ENCODE measurements around the gene FBN3.

The FBN3 gene

DNA sequence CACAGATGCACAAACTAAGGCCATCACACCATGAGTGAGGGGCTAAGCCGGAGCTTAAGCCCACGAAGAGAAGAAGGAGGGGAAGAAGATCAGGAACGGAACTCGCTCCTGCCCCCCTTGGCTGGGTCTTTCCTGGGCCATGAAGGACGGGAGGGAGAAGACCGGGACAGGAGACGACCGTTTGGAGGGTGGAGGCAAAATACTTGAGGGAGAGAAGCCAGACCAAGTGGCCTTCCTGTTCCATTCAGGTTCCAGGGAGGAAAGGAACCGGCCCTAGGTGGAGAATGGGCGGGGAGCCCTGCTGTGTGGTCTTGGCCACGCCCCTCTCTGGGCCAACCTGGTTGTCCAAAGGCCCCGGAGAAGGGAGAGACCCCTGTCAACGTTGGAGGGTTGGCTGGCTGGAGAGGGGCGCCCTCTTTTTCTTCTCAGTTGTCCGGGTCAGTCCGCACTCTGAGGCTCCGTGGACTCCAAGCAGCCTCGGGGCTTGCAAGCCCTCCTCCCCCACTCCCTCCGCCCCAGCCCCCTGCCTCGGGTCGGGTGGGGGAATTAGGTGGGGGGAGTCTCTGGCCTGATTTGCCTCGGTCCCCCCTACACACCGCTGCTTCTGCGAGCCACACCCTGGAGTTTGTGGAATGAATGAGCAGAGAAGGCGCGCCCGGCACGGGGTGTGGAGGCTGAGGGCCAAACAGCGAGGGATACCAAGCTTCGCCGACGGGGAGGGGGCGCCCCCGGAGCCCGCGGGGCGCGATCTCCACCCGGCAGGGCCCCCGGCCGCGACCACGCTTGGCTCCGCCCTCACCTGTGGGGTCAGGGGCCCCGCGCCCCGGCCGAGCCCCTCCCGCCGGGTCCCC is 757 bp downstream of the FBN3 start:
- peak; percentile 37 for DNase-seq

DNA sequence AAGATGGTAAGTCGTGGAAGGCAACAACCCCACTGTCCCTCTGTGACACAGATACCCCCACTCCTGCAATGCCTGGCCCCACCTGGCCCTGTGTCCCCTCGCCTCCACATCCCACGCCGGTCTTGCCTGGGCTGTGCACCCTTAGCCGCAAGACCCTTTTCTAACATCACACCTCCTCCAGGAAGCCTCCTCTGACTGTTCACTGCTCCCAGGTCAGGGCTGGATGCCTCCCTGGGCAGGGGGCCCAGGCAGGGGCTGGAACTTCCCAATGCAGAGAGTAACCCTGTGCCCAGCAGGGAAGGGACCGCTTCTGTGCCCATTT is 1.3 kb downstream of the FBN3 start:
- DNase-seq: no peak

DNA sequence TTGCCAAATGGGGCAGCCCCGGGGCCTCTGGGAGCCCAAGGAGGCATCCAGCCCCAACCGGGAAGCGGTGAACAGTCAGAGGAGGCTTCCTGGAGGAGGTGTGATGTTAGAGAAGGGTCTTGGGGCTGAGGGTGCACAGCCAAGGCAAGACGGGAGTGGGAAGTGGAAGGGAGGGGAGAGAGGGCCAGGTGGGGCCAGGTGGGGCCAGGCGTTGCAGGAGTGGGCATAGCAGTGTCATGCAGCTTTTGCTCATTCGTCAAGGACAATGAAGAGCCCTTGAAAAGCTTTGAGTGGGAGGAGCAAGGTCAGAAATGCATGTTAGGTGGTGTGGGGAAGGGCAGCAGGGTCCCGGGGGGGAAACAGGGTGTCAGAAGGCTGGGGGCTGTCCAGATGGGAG is 1.8 kb downstream of the FBN3 start:
- no peak for DNase-seq

DNA sequence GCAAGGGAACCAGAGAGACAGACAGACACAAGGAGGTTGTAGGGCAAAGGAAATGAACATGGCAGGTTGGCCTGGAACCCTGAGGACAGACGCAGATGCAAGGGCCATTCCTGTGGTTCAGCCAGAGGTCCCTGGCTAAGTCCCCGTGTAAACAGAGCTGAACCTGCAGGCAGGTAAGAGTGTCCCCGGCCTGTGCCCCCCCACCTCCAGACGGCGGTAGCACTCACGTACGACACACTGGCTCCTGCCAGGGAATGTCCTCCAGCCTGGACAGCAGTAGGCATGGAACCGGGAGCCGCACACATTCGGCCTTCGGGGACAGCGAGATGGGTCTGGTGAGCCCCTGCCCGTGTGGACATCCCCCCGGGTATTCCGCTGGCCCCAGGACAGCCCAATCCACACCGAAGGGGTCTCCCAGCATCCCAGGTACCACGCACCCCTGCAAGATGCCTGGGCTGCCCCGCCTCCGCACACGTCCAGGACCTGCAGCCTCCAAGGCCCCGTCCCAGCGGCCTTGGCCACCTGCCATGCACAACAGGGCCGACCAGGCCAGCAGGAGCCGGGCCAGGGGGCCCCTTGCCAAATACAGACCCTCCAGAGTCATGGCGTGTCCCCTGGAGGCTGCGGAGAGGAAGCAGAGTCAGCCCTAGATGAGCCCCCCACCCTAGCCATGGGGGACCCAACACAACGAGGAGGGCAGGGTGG is 2.4 kb downstream of the FBN3 start:
- no peak for DNase-seq

DNA sequence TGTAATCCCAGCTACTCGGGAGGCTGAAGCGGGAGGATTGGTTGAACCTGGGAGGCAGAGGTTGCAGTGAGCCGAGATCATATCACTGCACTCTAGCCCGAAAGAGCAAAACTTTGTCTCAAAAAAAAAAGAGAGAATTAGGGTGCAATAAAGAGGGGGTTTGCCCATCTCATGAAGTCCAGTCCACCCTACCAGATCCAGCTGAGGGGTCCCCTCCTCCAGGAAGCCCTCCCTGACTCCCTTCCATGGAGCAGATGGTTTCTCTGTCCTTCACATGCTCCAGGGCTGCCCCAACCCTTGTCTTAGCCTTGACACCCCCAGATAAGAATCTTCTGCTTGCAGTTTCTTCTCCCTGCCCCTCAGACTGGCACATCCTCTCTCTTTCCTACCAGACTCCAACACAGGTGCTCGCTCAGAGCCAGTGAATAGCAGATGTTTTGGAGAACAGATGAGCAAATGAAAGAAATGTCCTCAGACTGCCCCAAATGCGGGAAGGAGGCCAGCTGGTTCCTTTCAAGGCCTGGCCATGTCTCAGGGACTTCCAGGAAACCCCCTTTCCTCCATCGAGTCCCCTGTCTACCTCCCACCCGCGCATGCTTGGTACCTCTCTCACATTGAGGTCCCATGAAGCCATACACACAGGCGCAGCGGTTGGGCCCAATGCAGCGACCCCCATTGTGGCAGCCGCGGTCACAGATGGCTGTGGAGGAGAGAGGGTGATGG is 5.0 kb downstream of the FBN3 start:
- no peak for DNase-seq

DNA sequence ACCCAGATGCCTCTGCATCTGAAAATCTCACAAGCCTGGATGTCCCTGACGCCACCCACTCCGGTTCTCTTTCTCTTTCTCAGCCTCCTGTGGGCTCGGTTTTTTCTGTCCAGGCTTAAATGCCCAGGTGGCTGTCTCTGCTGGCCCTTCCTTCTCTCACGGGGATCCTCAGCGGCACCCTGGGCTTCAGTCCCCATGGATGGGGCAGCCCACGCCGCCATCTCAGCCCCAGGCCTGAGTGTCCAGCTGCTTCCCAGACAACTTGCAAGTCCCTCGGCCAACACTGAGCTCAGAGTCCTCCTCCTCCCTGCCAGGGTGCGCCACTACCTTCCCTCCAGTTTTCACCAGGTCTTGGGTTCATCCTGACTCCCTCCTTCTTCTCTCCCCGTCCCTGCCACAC is 6.4 kb downstream of the FBN3 start:
- DNase-seq: no peak

DNA sequence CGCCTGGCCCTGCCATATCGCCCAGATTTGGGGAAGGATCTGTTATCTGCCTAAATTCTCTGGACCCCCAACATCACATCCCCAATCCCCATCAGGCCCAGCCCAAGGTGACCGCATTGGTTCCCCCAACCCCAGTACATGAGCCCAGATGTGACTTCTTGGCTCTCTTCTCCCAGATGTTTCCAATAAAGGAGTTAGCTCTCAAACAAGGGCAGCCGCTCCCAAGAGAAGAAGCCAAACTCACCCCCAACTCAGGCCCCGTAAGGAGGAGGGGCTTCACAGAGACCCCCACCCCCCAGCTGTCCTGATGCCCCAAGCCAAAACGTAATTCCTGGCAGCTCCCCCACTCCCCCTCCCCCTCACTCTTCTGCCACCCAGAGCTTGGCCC is 6.9 kb downstream of the FBN3 start:
- DNase-seq: no peak

DNA sequence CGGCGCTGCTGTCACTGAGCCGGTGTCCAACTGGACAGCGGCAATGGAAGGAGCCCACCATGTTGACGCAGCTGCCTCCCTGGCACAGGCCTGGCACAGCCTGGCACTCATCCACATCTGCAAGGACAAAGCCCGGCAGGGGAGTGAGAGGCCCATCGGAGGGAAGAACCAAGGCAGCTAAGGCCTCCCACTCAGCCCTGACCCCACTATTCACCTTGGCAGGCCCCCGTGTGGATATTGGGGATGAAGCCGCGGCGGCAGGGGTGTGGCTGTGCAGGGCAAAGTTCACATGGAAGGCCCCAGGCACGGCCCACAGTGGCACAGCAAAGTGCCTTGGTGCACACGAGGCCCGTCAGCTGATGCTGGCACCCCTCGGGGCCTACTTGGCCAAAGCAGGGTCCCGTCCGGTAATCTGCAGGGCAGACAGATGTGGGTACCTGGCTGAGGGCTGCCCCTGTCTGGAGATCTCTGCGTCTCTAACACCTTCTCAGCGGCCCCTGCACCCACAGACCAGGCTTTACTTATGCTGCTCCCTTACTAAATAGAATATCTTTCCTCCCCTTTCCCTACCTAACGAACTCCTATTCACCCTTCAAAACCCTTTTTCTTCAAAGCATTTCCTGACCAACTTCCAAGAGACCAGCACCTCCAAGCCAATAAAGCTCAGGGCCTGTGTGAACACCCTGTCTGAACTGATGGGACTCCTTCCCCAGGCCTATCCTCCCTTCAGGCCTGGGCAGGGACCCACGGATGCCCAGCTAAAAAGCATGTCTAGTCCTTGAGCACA is 7.5 kb downstream of the FBN3 start:
- no peak for DNase-seq

DNA sequence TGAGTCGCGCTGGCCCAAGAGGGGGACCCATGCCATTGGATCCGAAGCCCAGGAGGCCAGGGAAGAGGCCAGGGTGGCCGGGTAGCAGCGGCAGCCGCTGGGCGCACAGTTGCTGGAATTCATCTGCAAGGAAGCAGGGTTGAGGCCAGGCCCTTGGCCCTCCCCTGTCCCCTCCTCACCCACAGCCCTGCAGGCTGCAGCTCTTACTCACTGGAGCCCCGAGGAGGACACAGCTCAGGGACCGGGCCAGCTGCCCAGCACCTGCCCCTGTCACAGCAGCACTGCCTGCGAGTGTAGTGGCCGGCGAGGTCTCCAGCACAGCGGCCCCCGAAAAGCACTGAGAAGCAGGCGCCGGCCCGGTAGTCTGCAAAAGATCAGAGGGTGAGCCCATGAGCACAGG is 11.2 kb downstream of the FBN3 start:
- DNase-seq: no peak

DNA sequence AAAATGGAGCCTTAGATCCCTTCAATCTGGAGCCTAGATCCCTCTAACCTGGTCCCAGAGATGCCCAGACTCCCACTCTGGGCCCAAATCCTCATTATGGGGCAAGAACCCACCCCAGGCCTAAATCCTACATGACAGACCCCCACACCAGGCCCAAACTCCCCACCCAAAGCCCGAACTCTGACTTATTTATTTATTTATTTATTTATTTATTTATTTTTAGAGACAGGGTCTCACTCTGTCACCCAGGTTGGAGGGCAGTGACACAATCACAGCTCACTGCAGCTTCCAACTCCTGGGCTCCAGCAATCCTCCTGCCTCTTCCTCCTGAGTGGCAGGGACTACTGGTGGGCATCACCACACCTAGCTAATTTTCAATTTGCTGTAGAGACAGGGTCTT is 12.0 kb downstream of the FBN3 start:
- no peak for DNase-seq

DNA sequence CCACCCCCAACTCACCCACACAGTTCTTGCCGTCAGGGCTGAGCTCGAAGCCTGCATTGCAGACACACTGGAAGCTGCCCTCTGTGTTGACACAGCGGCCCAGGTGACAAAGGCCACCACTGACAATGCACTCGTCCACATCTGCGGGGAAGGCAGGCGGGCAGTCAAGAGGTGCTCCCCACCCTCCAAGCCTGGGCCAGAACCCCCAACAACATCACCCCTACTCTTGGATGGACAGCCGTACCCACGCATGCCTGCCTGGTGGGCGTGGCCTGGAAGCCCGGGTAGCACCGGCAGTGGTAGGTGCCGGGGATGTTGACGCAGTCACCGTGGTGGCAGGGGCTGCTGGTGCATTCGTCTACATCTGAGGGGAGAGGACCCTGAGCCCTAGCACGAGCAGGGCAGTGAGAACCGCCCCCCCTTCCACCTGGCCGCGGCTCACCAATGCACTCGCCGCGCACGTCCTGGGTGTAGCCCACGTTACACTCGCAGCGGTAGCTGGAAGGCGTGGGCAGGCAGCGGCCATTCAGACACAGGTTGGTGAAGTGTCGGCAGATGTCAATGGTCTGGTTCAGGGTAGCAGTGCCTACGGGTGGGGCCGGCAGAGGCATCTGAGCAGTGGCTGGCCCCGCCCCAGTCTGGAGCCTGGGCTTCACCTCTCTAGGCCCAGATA is 13.3 kb downstream of the FBN3 start:
- no peak for DNase-seq

DNA sequence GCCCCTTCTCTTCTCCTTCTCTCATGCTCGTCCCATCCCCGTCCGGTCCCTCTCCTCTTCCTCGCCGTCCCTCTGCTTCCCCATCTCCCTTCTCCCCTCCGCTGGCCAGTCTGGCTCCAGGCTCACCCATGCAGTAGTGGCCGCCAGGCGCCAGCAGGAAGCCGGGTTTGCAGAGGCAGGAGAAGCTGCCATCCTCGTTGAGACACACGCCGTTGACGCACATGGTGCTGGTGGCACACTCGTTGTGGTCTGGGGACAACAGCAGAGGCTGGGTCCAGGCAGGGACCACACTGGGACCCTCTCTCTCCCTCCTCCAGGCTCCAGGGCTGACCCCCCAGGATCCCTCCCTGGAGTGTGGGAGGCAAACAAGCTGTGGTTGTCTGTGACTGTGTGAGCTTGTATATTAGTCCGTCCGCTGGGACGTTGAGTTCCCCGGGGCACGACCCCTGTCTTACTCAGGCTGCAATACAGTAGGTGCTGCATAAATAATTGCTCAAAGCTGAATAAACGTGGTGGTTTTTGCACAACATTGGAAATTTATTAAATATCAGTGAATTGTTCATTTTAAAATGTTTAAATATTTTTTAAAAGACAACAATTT is 16.4 kb downstream of the FBN3 start:
- DNase-seq: no peak

DNA sequence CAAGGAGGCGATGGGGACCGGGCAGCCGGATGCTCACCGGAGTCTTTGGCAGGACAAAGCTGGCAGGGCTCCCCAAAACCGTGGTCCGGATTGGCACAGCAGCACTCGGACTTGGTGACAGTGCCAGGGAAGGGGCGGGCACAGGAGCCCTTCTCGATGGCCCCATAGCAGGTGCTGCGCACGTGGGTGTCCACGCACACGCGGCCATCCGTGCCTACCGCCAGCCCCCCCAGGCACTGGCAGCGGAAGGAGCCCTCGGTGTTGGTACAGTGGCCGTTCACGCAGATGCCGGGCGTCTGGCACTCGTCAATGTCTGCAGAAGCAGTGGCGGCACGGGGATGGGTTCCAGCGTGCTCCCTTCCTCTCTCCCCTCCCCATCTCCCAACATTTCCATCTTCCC is 17.9 kb downstream of the FBN3 start:
- no peak for DNase-seq

DNA sequence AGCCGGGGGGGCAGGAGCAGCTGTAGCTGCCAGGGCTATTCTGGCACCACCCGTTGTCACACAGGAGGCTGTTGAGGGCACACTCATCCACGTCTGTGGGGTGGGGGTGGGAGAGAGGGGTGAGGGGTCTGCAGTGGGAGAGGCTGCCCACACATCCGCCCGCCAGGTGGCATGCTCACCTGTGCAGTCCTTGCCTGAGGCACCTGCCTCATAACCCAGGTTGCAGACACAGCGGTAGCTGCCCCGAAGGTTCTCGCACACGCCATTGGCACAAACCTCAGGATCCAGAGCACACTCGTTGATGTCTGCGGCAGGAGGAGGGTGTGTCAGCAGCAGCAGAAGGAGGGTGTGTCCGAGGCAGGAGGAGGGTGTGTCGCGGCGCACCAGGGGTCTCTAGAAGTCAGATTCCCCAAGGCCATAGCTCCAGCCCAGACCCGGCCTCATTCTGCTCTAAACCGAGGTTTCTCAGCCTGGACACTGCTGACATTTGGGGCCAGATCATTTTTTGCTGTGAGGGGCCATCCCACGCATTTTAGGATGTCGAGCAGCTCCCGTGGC is 20.3 kb downstream of the FBN3 start:
- DNase-seq: no peak

DNA sequence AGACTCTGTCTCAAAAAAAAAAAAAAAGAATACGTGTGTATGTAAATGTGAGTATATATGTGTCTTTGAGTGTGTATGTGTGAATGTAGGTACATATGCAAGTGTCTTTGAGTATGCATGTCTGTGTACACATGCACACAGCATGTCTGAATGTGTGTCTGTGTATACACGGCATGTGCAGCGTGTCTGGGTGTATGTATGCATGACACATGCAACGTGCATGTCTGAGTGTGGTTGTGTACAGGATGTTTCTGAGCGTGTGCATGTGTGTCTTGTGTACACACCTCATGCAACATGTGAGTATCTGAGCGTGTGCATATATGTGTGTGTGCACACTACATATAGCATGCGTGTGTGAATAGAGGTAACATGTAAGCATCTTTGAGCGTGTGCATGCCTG is 20.8 kb downstream of the FBN3 start:
- no peak for DNase-seq

DNA sequence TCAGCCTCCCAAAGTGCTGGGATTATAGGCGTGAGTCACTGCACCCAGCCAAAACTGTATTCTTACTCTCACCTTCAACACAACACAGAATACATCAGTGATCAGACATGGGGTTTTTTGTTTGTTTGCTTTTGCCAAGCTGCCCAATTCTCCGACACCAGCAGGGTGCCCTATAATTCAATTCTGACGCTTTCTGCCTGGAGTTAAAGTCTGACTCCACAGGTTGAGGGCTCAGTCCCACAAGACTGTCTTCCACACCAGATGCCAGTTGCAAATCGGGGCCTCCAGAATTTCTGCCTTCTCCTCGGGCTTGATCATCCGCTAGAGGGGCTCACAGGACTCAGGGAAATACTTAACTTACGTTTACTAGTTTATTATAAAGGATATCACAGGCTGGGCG is 22.1 kb downstream of the FBN3 start:
- DNase-seq: no peak

DNA sequence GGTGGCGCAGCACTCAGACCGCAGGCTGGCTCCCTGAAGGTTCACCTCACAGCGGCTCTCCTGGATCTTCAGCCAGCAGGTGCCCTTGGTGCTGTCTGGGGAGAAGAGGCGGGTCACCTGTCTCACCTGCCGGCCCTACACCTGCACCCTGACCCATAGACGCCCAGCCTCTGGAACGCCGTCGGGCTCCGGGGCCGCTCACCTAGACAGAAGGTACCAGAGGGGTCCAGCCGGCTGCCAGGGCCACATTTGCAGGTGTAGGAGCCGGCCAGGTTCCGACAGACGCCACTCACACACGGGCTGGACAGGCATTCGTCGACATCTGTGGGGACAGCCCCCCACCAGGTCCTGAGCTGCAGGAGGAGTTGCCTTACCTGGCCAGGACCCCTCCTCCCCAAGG is 22.9 kb downstream of the FBN3 start:
- DNase-seq: no peak

DNA sequence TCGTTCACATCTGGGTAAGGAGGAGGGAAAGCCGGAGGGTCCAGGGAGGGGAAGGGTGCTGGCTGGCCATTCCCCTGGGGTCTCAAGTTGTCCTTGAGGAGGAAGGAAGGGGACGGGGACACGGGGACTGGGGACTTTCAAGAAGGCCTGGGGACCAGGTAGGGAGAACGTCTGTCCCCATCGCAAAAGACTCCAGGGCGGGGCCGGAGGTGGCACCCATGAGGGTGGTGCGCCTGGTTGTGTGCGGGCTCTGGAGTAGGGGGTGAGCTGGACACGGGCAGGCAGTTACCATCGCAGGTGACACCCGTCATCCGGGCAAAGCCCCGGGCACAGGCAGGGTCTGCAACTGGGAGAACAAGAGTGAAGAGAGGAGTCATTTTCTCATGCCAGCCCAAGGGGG is 23.4 kb downstream of the FBN3 start:
- DNase-seq: no peak

DNA sequence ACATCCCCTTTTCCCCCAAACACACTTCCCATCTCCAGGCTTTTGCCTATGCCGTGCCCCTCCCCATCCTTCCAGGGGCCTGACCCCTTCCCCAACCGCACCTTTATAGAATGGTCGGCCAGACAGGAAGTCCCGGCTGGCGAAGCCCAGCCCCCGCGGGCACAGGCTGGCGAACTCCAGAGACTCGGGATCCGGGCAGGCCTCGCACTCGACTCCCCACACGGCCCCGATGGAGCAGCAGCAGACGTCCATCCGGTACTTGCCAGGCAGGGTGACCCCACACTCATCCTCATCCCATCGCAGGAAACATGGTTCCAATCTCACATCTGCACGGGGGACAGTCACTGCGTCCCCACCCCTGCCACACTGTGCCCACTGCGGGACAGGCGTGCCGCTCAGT is 25.7 kb downstream of the FBN3 start:
- no peak for DNase-seq

DNA sequence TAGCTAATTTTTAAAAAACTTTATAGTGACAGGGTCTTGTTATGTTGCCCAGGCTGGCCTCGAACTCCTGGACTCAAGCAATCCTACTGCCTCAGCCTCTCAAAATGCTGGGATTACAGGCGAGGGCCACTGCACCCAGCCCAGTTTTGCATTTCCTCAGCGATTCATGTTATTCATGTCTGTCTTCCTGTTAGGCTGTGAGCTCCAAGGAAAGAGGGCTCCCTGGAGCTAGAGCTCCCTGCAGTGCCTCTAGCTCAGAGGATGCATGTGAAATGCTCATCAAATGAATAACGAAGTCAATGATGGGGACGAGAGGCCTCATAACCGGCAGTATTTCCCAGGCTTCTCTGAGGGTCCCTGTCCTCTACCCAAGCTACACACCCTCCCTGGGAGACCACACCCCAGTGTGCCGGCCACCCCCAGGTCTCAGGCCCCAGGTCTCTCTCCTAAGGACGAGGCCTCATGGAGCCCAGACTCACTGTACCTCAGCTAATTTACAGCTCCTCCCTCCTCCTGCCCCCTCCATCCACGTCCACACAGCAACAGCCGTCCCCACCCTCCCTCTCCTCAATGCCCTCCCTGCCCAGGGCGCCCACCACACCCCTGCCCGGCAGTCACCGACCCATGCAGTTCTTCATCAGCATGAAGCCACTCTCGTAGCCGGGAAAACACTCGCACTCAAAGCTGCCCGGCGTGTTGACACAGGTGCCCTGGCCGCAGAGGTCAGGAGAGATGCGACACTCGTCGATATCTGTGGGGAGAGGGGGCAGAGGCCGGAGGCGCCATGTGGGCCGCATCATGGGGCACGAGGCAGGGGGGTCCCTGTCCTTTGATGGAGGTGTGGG is 28.5 kb downstream of the FBN3 start:
- no peak for DNase-seq

DNA sequence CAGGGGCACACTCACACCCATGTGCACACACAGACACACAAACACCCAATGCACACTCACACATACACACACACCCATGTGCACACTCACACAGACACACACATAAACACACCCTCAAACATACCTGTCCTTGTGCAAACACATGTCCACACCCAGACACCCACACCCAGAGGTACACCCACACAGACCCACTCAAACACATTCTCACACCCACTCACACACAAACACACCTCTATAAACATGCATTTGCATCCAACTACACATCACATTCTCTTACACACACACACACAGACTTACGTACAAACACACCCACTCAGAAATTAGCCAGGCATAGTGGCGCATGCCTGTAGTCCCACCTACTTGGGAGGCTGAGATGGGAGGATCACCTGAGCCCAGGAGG is 31.4 kb downstream of the FBN3 start:
- DNase-seq: no peak
